HepG2 (cell line): Measurements from ENCODE around the gene DAGLB. TPM values are rescaled to one million over a fixed set of nuclear protein-coding genes. Genes with fewer than 3 reads are reported as not detected.

Experiments
- ATAC-seq: fragments of 200-7000 bp; cut with Tn5 transposase; 3 replicates; pipeline ENCODE4 v1.9.1; 2020; ENCODE audit warnings: mild to moderate bottlenecking, moderate library complexity
- BruUV-seq: library from RNA; stranded (reverse); fragments of 400-500 nt; replicated peaks from 2 replicates; lab custom pipeline; 2021; lab: Mats Ljungman, UMichigan
- CTCF ChIA-PET: fragments of 300-600 bp; formaldehyde crosslinking; extraction: SDS; loops from one replicate; lab custom pipeline; 2021; ENCODE audit warnings: low total read pairs, inconsistent platforms, low intra/inter-chr PET ratio; lab: Yijun Ruan, JAX
- POLR2A ChIA-PET: fragments of 350-600 bp; sonication (Branson Sonifier 250); formaldehyde crosslinking; loops from one replicate; lab custom pipeline; 2020; ENCODE audit warnings: antibody characterized with exemption, inconsistent platforms; lab: Yijun Ruan, JAX
- DNase-seq: peaks from one replicate; pipeline ENCODE4 v3.0.0-alpha.2; 2015; ENCODE audit warnings: low spot score
- FAIRE-seq: peaks from 3 replicates; lab custom pipeline; 2011; peaks lifted over from hg19 to GRCh38; lab: Jason Lieb, UNC
- H2AFZ ChIP-seq: one replicate; pipeline ENCODE4 v1.6.1; 2011; ENCODE audit warnings: low read length, inconsistent platforms
- H3K27ac ChIP-seq: fragments of 300-600 bp; 3 replicates; pipeline ENCODE4 v1.8.0; 2011; ENCODE audit warnings: mixed run types, mild to moderate bottlenecking, mixed read lengths, low read length, inconsistent platforms; ENCODE audit not compliant: insufficient read depth; ENCODE audit errors: extremely low read length
- H3K27me3 ChIP-seq, 2 experiments: fragments of 200-600 bp in 1 of 2; 2 replicates in 1 of 2; 3 replicates in 1 of 2; pipeline versions ENCODE4 v1.6.0 to v1.8.0; 2011; ENCODE audit warnings: low read length in 2 of 2, mild to moderate bottlenecking in 2 of 2, moderate library complexity in 2 of 2, inconsistent platforms in 1 of 2; ENCODE audit not compliant: insufficient read depth in 2 of 2, control insufficient read depth in 1 of 2
- H3K36me3 ChIP-seq, 2 experiments: fragments of 200-600 bp in 1 of 2; replicated peaks in 1 of 2; 2 replicates in 1 of 2; 3 replicates in 1 of 2; pipeline versions ENCODE4 v1.5.1 to v1.8.0; 2011; ENCODE audit warnings: low read length in 2 of 2, inconsistent platforms in 1 of 2; ENCODE audit not compliant: insufficient read depth in 2 of 2, control insufficient read depth in 1 of 2
- H3K4me1 ChIP-seq: 2 replicates; pipeline ENCODE4 v1.5.1; 2012; ENCODE audit warnings: low read length, inconsistent platforms; ENCODE audit not compliant: insufficient read depth
- H3K4me2 ChIP-seq: 2 replicates; pipeline ENCODE4 v1.6.0; 2011; ENCODE audit warnings: low read depth, low read length, inconsistent platforms
- H3K4me3 ChIP-seq, 3 experiments: fragments of 200-600 bp in 1 of 3; sonication (generic), shearing (Covaris generic) in 1 of 3; replicated peaks in 1 of 3; 2 replicates each; pipeline ENCODE4 v1.5.1; 2011 to 2016; ENCODE audit warnings: low read length in 3 of 3, inconsistent platforms in 2 of 3, low read depth in 2 of 3, mild to moderate bottlenecking in 2 of 3, control low read depth in 1 of 3, mixed read lengths in 1 of 3; ENCODE audit not compliant: insufficient read depth in 1 of 3
- H3K79me2 ChIP-seq: one replicate; pipeline ENCODE4 v1.6.1; 2011; ENCODE audit warnings: low read length, inconsistent platforms; ENCODE audit not compliant: insufficient read depth
- H3K9ac ChIP-seq: 2 replicates; pipeline ENCODE4 v1.6.0; 2011; ENCODE audit warnings: mild to moderate bottlenecking, low read depth, low read length, inconsistent platforms; ENCODE audit not compliant: insufficient read depth
- H3K9me3 ChIP-seq: 2 replicates; pipeline ENCODE4 v1.5.1; 2012; ENCODE audit warnings: mild to moderate bottlenecking, low read length
- H4K20me1 ChIP-seq: 2 replicates; pipeline ENCODE4 v1.6.0; 2011; ENCODE audit warnings: inconsistent platforms, mild to moderate bottlenecking, low read length, moderate library complexity; ENCODE audit not compliant: insufficient read depth
- CENPBD1 ChIP-seq: sonication (generic); formaldehyde crosslinking; IDR thresholded peaks from 2 replicates; pipeline ENCODE4 v1.8.0; 2022; ENCODE audit warnings: missing genetic modification reagents, low read depth, mild to moderate bottlenecking, borderline replicate concordance
- SCMH1 ChIP-seq: sonication (generic); formaldehyde crosslinking; IDR thresholded peaks from 2 replicates; pipeline ENCODE4 v1.9.0; 2021; ENCODE audit warnings: missing genetic modification reagents, mild to moderate bottlenecking, borderline replicate concordance
- SRSF4 ChIP-seq: fragments of 200-400 bp; formaldehyde crosslinking; IDR thresholded peaks from one replicate; pipeline ENCODE4 v1.6.1; 2018; ENCODE audit warnings: mild to moderate bottlenecking, low read depth, low read length, moderate library complexity; ENCODE audit not compliant: poor library complexity, severe bottlenecking
- STAG1 ChIP-seq: sonication (generic); formaldehyde crosslinking; IDR thresholded peaks from 2 replicates; pipeline ENCODE4 v1.4.0; 2020; ENCODE audit warnings: missing genetic modification reagents
- XRCC5 ChIP-seq: fragments of 200-400 bp; formaldehyde crosslinking; optimal IDR thresholded peaks from 2 replicates; pipeline ENCODE3; 2017; ENCODE audit warnings: mild to moderate bottlenecking, low read length
- ZNF329 ChIP-seq: sonication (generic); formaldehyde crosslinking; IDR thresholded peaks from 2 replicates; pipeline ENCODE4 v1.9.0; 2021; ENCODE audit warnings: low read depth, mild to moderate bottlenecking, missing genetic modification reagents
- ZNF652 ChIP-seq: IDR thresholded peaks from 2 replicates; pipeline ENCODE4 v1.6.1; 2016; ENCODE audit warnings: low read depth, borderline replicate concordance
- WGBS: methylation state at CpG from one replicate; pipeline ENCODE4 v1.1.6; 2017; ENCODE audit warnings: low lambda C conversion rate; 5-methylcytosine and 5-hydroxymethylcytosine counted together
- in situ Hi-C: cut with HindIII; loops from 2 replicates; pipeline ENCODE4 v1.10.0; 2017; ENCODE audit warnings: low pct_unique_long_range_greater_than_20kb; ENCODE audit not compliant: extremely low pct_ligation_motif_present
- intact Hi-C: fragments of 100-400 bp; cut with micrococcal nuclease; formaldehyde crosslinking; loops from one replicate; pipeline ENCODE4 v1.10.0; 2022; ENCODE audit not compliant: unreplicated experiment
- polyA plus RNA-seq, 8 experiments: library from polyadenylated mRNA; depleted of rRNA in 3 of 8; stranded (reverse) in 7 of 8; unstranded in 1 of 8; fragments of >200 nt; fragmentation: Illumina TruSeq in 4 of 8; extraction: Trizol in 4 of 8; gene quantifications; 2 replicates each; pipeline versions ENCODE4 v1.2.1 to v1.2.3, GENCODE V29; 2011 to 2016; ENCODE audit warnings: low read depth in 4 of 8, missing spikeins in 1 of 8, mixed read lengths in 1 of 8; ENCODE audit not compliant: insufficient read depth in 1 of 8
- total RNA-seq, 5 experiments: library from RNA; depleted of rRNA; stranded (reverse); fragments of >200 nt; fragmentation: Illumina TruSeq; extraction: Trizol; gene quantifications; 2 replicates each; pipeline ENCODE4 v1.2.3, GENCODE V29; 2016; ENCODE audit warnings: low read depth in 1 of 5

The DAGLB gene
- total and polyA plus RNA-seq, 2 of the 13 experiments (the other 11 are each of a cell fraction or from before 2014, with no cell fraction given): 7.9 to 9.8 TPM

GRCh38 chr7:6494365-6494764, 46.6 kb upstream of the DAGLB start:
- CTCF ChIA-PET: no interaction called here
- intact Hi-C loops: no loop called here
- Histone ChIP-seq H3K4me1 (no peaks in the 10 kb centered on the region), H3K27ac (no peak overlapping the region), H3K9ac (no peak overlapping the region), H3K79me2 (no peaks in the 10 kb centered on the region), H3K27me3 (peaks cover 13 to 58% of the 10 kb centered on the region in 2 experiments), H4K20me1 (no peaks in the 10 kb centered on the region), H2AFZ (no peak overlapping the region), H3K4me3 (no peak overlapping the region), H3K9me3 (no peaks in the 10 kb centered on the region), H3K36me3 (no peaks in the 10 kb centered on the region), H3K4me2 (no peak overlapping the region)
- BruUV-seq: no TSS peak
- 0 out of 2 replicates have a peak, but pooled peaks have one; percentile 21 for TF ChIP-seq ZNF652 (CRISPR knock-in tag)
- TF ChIP-seq STAG1 (CRISPR knock-in tag): no peak
- peak; percentile 93 for TF ChIP-seq ZNF329 (CRISPR knock-in tag)
- in situ Hi-C loops: no loop called here
- ATAC-seq (no peak), DNase-seq (no peak), FAIRE-seq (no peak)
- WGBS: 0% methylated on average over 2 of the region's 2 CpGs
- POLR2A ChIA-PET: interaction anchor here (0.7 kb wide), 1 partner anchor 18 kb away, joined by 3 read pairs; no protein-coding TSS in a partner anchor

- Histone ChIP-seq H3K36me3 (no peaks in the 10 kb centered on the region), H2AFZ (no peak overlapping the region), H3K79me2 (no peaks in the 10 kb centered on the region), H3K9ac (no peak overlapping the region), H3K4me2 (no peak overlapping the region), H3K27ac (no peak overlapping the region), H3K9me3 (no peaks in the 10 kb centered on the region), H3K27me3 (peaks cover 3 to 30% of the 10 kb centered on the region in 2 experiments), H3K4me1 (no peaks in the 10 kb centered on the region), H3K4me3 (no peak overlapping the region), H4K20me1 (no peaks in the 10 kb centered on the region)
- 46% methylated on average over 10 of the region's 10 CpGs for WGBS
- ATAC-seq (no peak), FAIRE-seq (no peak), DNase-seq (no peak)
- CTCF ChIA-PET: no interaction called here
- POLR2A ChIA-PET: no interaction called here
- no TSS peak for BruUV-seq
- in situ Hi-C loops: no loop called here
- TF ChIP-seq SCMH1 (CRISPR knock-in tag) (no peak), CENPBD1 (CRISPR knock-in tag) (no peak), XRCC5 (no peak), SRSF4 (no peak)
- intact Hi-C loops: no loop called here
Observed at GRCh38 chr7:6491194-6491593, 43.4 kb upstream of the DAGLB start.
